ENCODE results near the gene TNN.
"Not testable (repeated sequence)": the region's sequence is repeated elsewhere in the genome, so short reads cannot be mapped to it uniquely, and the experiment has no call there.

TNN gene

GRCh38 chr1:175071276-175071943, 3.8 kb downstream of the TNN start:
- no peak for DNase-seq

GRCh38 chr1:175072099-175072951, 4.7 kb downstream of the TNN start:
- DNase-seq, result peak; percentile 25

- no peak for DNase-seq
Observed at GRCh38 chr1:175073061-175073460, 5.4 kb downstream of the TNN start.

GRCh38 chr1:175073633-175074032, 6.0 kb downstream of the TNN start:
- DNase-seq, result no peak

GRCh38 chr1:175075572-175076568, 8.2 kb downstream of the TNN start:
- DNase-seq, result no peak

- no peak for DNase-seq
Observed at GRCh38 chr1:175077356-175078030, 9.9 kb downstream of the TNN start.

- DNase-seq, result no peak
Observed at GRCh38 chr1:175078629-175079028, 11.0 kb downstream of the TNN start.

GRCh38 chr1:175079338-175079737, 11.7 kb downstream of the TNN start:
- DNase-seq, result no peak

GRCh38 chr1:175080030-175080429, 12.4 kb downstream of the TNN start:
- no peak for DNase-seq

GRCh38 chr1:175081983-175082382, 14.3 kb downstream of the TNN start:
- DNase-seq, result no peak

GRCh38 chr1:175088525-175088951, 20.9 kb downstream of the TNN start:
- no peak for DNase-seq

GRCh38 chr1:175089136-175089718, 21.6 kb downstream of the TNN start:
- DNase-seq, result no peak

- no peak for DNase-seq
Observed at GRCh38 chr1:175090780-175091179, 23.1 kb downstream of the TNN start.

- no peak for DNase-seq
Observed at GRCh38 chr1:175094626-175095025, 27.0 kb downstream of the TNN start.

- no peak for DNase-seq
Observed at GRCh38 chr1:175095069-175095468, 27.4 kb downstream of the TNN start.

GRCh38 chr1:175095978-175096607, 28.5 kb downstream of the TNN start:
- no peak for DNase-seq

- DNase-seq, result no peak
Observed at GRCh38 chr1:175097361-175097760, 29.7 kb downstream of the TNN start.

GRCh38 chr1:175099916-175100315, 32.3 kb downstream of the TNN start:
- no peak for DNase-seq

GRCh38 chr1:175102166-175102565, 34.5 kb downstream of the TNN start:
- DNase-seq, result not testable (repeated sequence)

GRCh38 chr1:175106536-175106935, 38.9 kb downstream of the TNN start:
- not testable (repeated sequence) for DNase-seq

GRCh38 chr1:175108331-175108820, 40.7 kb downstream of the TNN start:
- DNase-seq, result not testable (repeated sequence)
